Measurements from ENCODE around the gene PSMC3.

DNA sequence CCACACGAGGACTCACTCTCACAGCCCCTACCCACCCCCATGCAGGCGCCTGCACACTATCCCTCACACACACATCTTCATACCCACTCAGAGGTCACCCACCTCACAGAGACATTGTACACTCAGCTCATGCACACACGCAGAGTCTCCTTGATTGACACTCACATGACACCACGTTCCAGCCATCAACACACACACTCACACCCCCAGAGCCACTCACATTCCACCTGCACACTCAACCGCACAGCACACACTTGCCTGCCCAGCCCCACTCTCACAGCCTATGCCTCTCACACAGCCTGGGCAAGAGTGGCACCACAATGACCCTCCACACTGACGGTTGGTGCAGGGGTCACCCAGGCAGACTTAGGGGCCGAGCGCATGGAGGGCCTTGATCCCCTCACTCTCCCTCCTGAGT, 50.1 kb downstream of the PSMC3 start:
- TF ChIP-seq L3MBTL2 (conservative IDR thresholded peaks at IDR 0.05): no peak
- TF ChIP-seq FOXA1 (IDR thresholded peaks at IDR 0.05): no peak
- no peak for TF ChIP-seq CTBP1 (IDR thresholded peaks at IDR 0.05; ENCODE audit: borderline replicate concordance)
- TF ChIP-seq BHLHE40 (IDR thresholded peaks at IDR 0.05; ENCODE audit: borderline replicate concordance): no peak
- TF ChIP-seq ELF4 (IDR thresholded peaks at IDR 0.05): no peak
- no peak for TF ChIP-seq ZNF384 (IDR thresholded peaks at IDR 0.05)
- TF ChIP-seq, protein P1, sequence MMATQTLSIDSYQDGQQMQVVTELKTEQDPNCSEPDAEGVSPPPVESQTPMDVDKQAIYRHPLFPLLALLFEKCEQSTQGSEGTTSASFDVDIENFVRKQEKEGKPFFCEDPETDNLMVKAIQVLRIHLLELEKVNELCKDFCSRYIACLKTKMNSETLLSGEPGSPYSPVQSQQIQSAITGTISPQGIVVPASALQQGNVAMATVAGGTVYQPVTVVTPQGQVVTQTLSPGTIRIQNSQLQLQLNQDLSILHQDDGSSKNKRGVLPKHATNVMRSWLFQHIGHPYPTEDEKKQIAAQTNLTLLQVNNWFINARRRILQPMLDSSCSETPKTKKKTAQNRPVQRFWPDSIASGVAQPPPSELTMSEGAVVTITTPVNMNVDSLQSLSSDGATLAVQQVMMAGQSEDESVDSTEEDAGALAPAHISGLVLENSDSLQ (IDR thresholded peaks at IDR 0.05): no peak; the same call in 1 of the 2 replicates
- TF ChIP-seq NFRKB (IDR thresholded peaks at IDR 0.05): no peak
- TF ChIP-seq FOXM1 (IDR thresholded peaks at IDR 0.05; ENCODE audit: borderline replicate concordance): no peak
- no peak for TF ChIP-seq ARNT (IDR thresholded peaks at IDR 0.05)
- no peak for TF ChIP-seq TARDBP (IDR thresholded peaks at IDR 0.05)
